Astrocyte of the hippocampus (primary cell): ENCODE results near the gene CBFA2T2.
A peak's percentile ranks its signal among the peaks of the same experiment; 100 is the strongest.
"Not testable (repeated sequence)": the region's sequence is repeated elsewhere in the genome, so short reads cannot be mapped to it uniquely, and the experiment has no call there.

Experiments used
- DNase-seq: peaks from one replicate; pipeline ENCODE4 v3.0.0; 2011; ENCODE audit warnings: low read depth, low spot score

Gene CBFA2T2

GRCh38 chr20:33470866-33471265, 19.0 kb upstream of the CBFA2T2 start:
- DNase-seq = no peak

GRCh38 chr20:33472868-33473435, 16.9 kb upstream of the CBFA2T2 start:
- no peak for DNase-seq

GRCh38 chr20:33474097-33474873, 15.6 kb upstream of the CBFA2T2 start:
- DNase-seq = no peak

- DNase-seq = no peak
Measured at GRCh38 chr20:33474963-33475362, 14.9 kb upstream of the CBFA2T2 start.

- no peak for DNase-seq
Measured at GRCh38 chr20:33475381-33476152, 14.3 kb upstream of the CBFA2T2 start.

GRCh38 chr20:33477386-33478234, 12.3 kb upstream of the CBFA2T2 start:
- no peak for DNase-seq

GRCh38 chr20:33480048-33480447, 9.8 kb upstream of the CBFA2T2 start:
- DNase-seq = no peak

- DNase-seq = no peak
Measured at GRCh38 chr20:33481431-33481941, 8.4 kb upstream of the CBFA2T2 start.

- no peak for DNase-seq
Measured at GRCh38 chr20:33482581-33482980, 7.3 kb upstream of the CBFA2T2 start.

- DNase-seq = not testable (repeated sequence)
Measured at GRCh38 chr20:33483186-33483585, 6.7 kb upstream of the CBFA2T2 start.

GRCh38 chr20:33488201-33488600, 1.7 kb upstream of the CBFA2T2 start:
- DNase-seq = no peak

GRCh38 chr20:33488661-33489494, 1.0 kb upstream of the CBFA2T2 start:
- not testable (repeated sequence) for DNase-seq

GRCh38 chr20:33489495-33490022, 337 bp upstream of the CBFA2T2 start:
- peak; percentile 99 for DNase-seq

- DNase-seq = no peak
Measured at GRCh38 chr20:33490934-33491656, 1.2 kb downstream of the CBFA2T2 start.

GRCh38 chr20:33493076-33493766, 3.3 kb downstream of the CBFA2T2 start:
- DNase-seq = no peak

GRCh38 chr20:33496776-33497175, 6.9 kb downstream of the CBFA2T2 start:
- DNase-seq = not testable (repeated sequence)

- no peak for DNase-seq
Measured at GRCh38 chr20:33499355-33499754, 9.5 kb downstream of the CBFA2T2 start.

- no peak for DNase-seq
Measured at GRCh38 chr20:33501000-33501399, 11.1 kb downstream of the CBFA2T2 start.

- no peak for DNase-seq
Measured at GRCh38 chr20:33503564-33503963, 13.7 kb downstream of the CBFA2T2 start.
